H1 (cell line): ENCODE data around the gene HBEGF. TPM values are rescaled to one million over a fixed set of nuclear protein-coding genes. Genes with fewer than 3 reads are reported as not detected.

Experiments used
- CTCF ChIA-PET: fragments of 300-600 bp; sonication (Branson Sonifier 250); formaldehyde crosslinking; loops from one replicate; lab custom pipeline; 2021; ENCODE audit not compliant: partially characterized antibody; lab: Charles Lee
- POLR2A ChIA-PET: fragments of 300-600 bp; sonication (Branson Sonifier 250); formaldehyde crosslinking; loops from one replicate; lab custom pipeline; 2021; ENCODE audit warnings: inconsistent platforms; ENCODE audit not compliant: partially characterized antibody; lab: Charles Lee
- DNase-seq, 2 experiments: peaks; one replicate each; pipeline versions ENCODE4 v3.0.0 to v3.0.0-alpha.2; 2010 to 2022; ENCODE audit warnings: low spot score in 2 of 2, low read depth in 1 of 2, mixed read lengths in 1 of 2
- FAIRE-seq: peaks from 2 replicates; lab custom pipeline; 2011; peaks lifted over from hg19 to GRCh38; lab: Jason Lieb, UNC
- H2AFZ ChIP-seq: 2 replicates; pipeline ENCODE4 v1.8.1; 2012; ENCODE audit warnings: low read length, inconsistent platforms
- H2AK5ac ChIP-seq: 2 replicates; pipeline ENCODE4 v1.6.1; 2013; ENCODE audit warnings: low read depth, low read length
- H2BK120ac ChIP-seq: replicated peaks from 2 replicates; pipeline ENCODE3; 2013; ENCODE audit warnings: low read depth, low read length, inconsistent platforms
- H2BK12ac ChIP-seq: 2 replicates; pipeline ENCODE4 v1.6.1; 2013; ENCODE audit warnings: low read depth, low read length
- H2BK15ac ChIP-seq: 2 replicates; pipeline ENCODE4 v1.6.1; 2013; ENCODE audit warnings: low read length
- H2BK20ac ChIP-seq: 2 replicates; pipeline ENCODE4 v1.6.1; 2013; ENCODE audit warnings: low read length
- H2BK5ac ChIP-seq: 2 replicates; pipeline ENCODE4 v1.6.1; 2013; ENCODE audit warnings: low read depth, low read length
- H3K14ac ChIP-seq: 2 replicates; pipeline ENCODE4 v1.6.1; 2013; ENCODE audit warnings: inconsistent platforms; ENCODE audit not compliant: insufficient read length
- H3K18ac ChIP-seq: 2 replicates; pipeline ENCODE4 v1.6.1; 2013; ENCODE audit warnings: low read length; ENCODE audit errors: extremely low read depth
- H3K23ac ChIP-seq: 2 replicates; pipeline ENCODE4 v1.6.1; 2013; ENCODE audit warnings: inconsistent platforms; ENCODE audit not compliant: insufficient read length
- H3K23me2 ChIP-seq: 2 replicates; pipeline ENCODE4 v1.6.1; 2013; ENCODE audit warnings: low read depth, low read length
- H3K27ac ChIP-seq: 2 replicates; pipeline ENCODE4 v1.6.1; 2011; ENCODE audit warnings: low read depth, low read length, inconsistent platforms
- H3K27me3 ChIP-seq, 4 experiments: replicated peaks in 1 of 4; 1 replicate in 1 of 4; 2 replicates in 3 of 4; pipeline versions ENCODE4 v1.6.1 to v1.8.1; 2011 to 2013; ENCODE audit warnings: low read length in 3 of 4, mild to moderate bottlenecking in 3 of 4, inconsistent platforms in 2 of 4, mixed read lengths in 2 of 4, moderate library complexity in 1 of 4; ENCODE audit not compliant: control insufficient read depth in 3 of 4, insufficient read depth in 3 of 4; ENCODE audit errors: extremely low read depth in 1 of 4
- H3K36me3 ChIP-seq, 4 experiments: 2 replicates each; pipeline versions ENCODE4 v1.6.1 to v1.8.1; 2011 to 2013; ENCODE audit warnings: mild to moderate bottlenecking in 4 of 4, low read length in 3 of 4, moderate library complexity in 2 of 4, control low read depth in 1 of 4, inconsistent platforms in 1 of 4; ENCODE audit not compliant: insufficient read depth in 4 of 4, control insufficient read depth in 2 of 4
- H3K4ac ChIP-seq: replicated peaks from 2 replicates; pipeline ENCODE3; 2013; ENCODE audit warnings: low read length, low read depth, mixed read lengths, inconsistent platforms; ENCODE audit not compliant: insufficient read length
- H3K4me1 ChIP-seq, 4 experiments: replicated peaks in 1 of 4; 1 replicate in 1 of 4; 2 replicates in 3 of 4; pipeline versions ENCODE4 v1.6.1 to v1.8.1; 2011 to 2013; ENCODE audit warnings: low read length in 3 of 4, inconsistent platforms in 2 of 4, mixed read lengths in 1 of 4; ENCODE audit not compliant: insufficient read depth in 4 of 4, control insufficient read depth in 3 of 4
- H3K4me2 ChIP-seq, 2 experiments: 2 replicates each; pipeline versions ENCODE4 v1.6.1 to v1.8.1; 2011 to 2013; ENCODE audit warnings: low read depth in 2 of 2, low read length in 2 of 2, control low read depth in 1 of 2, inconsistent platforms in 1 of 2, mild to moderate bottlenecking in 1 of 2; ENCODE audit not compliant: insufficient read depth in 1 of 2
- H3K4me3 ChIP-seq, 4 experiments: fragments of 200-600, 300-600 bp in 1 of 4; sonication (generic), shearing (Covaris generic), sonication (Bioruptor Twin) in 1 of 4; 2 replicates each; pipeline versions ENCODE4 v1.5.1 to v1.8.1; 2011 to 2016; ENCODE audit warnings: low read length in 4 of 4, low read depth in 3 of 4, control low read depth in 2 of 4, inconsistent platforms in 2 of 4, mild to moderate bottlenecking in 2 of 4, mixed read lengths in 1 of 4, moderate library complexity in 1 of 4; ENCODE audit not compliant: insufficient read depth in 2 of 4; ENCODE audit errors: extremely low read depth in 1 of 4
- H3K56ac ChIP-seq: replicated peaks from 2 replicates; pipeline ENCODE3; 2013; ENCODE audit warnings: low read depth, mild to moderate bottlenecking, mixed read lengths, low read length, inconsistent platforms; ENCODE audit not compliant: insufficient read length
- H3K79me1 ChIP-seq: 2 replicates; pipeline ENCODE4 v1.6.1; 2013; ENCODE audit warnings: low read depth, low read length, control low read depth
- H3K79me2 ChIP-seq, 2 experiments: 2 replicates each; pipeline versions ENCODE4 v1.6.1 to v1.8.1; 2012 to 2013; ENCODE audit warnings: low read length in 2 of 2, mild to moderate bottlenecking in 2 of 2, inconsistent platforms in 1 of 2; ENCODE audit not compliant: insufficient read depth in 2 of 2, control insufficient read depth in 1 of 2
- H3K9ac ChIP-seq, 4 experiments: replicated peaks in 1 of 4; 1 replicate in 1 of 4; 2 replicates in 3 of 4; pipeline versions ENCODE4 v1.6.1 to v1.8.1; 2011 to 2013; ENCODE audit warnings: low read depth in 3 of 4, low read length in 3 of 4, control low read depth in 2 of 4, mild to moderate bottlenecking in 2 of 4, moderate library complexity in 2 of 4, inconsistent platforms in 1 of 4; ENCODE audit errors: extremely low read depth in 1 of 4
- H3K9me3 ChIP-seq, 2 experiments: 2 replicates each; pipeline versions ENCODE4 v1.6.1 to v1.8.1; 2012 to 2013; ENCODE audit warnings: mild to moderate bottlenecking in 2 of 2, moderate library complexity in 2 of 2, control low read depth in 1 of 2, inconsistent platforms in 1 of 2, low read depth in 1 of 2, low read length in 1 of 2, mixed read lengths in 1 of 2; ENCODE audit not compliant: insufficient read depth in 2 of 2
- H4K20me1 ChIP-seq, 2 experiments: replicated peaks in 1 of 2; 2 replicates each; pipeline versions ENCODE3 to v1.8.1; 2011 to 2013; ENCODE audit warnings: inconsistent platforms in 2 of 2, low read length in 2 of 2, mild to moderate bottlenecking in 1 of 2; ENCODE audit not compliant: insufficient read depth in 2 of 2, control insufficient read depth in 1 of 2
- H4K5ac ChIP-seq: 2 replicates; pipeline ENCODE4 v1.6.1; 2013; ENCODE audit warnings: low read length, low read depth, mixed read lengths, inconsistent platforms; ENCODE audit not compliant: insufficient read length
- H4K8ac ChIP-seq: 2 replicates; pipeline ENCODE4 v1.8.0; 2013; ENCODE audit warnings: mild to moderate bottlenecking, moderate library complexity, low read length, inconsistent platforms; ENCODE audit not compliant: insufficient read depth; ENCODE audit errors: extremely low read depth
- H4K91ac ChIP-seq: replicated peaks from 2 replicates; pipeline ENCODE3; 2013; ENCODE audit warnings: low read length, mixed read lengths, inconsistent platforms; ENCODE audit not compliant: insufficient read length
- BACH1 ChIP-seq: IDR thresholded peaks from 2 replicates; pipeline ENCODE4 v1.6.1; 2012; ENCODE audit warnings: low read length, improper control_type of control experiment
- CHD2 ChIP-seq: IDR thresholded peaks from 2 replicates; pipeline ENCODE4 v1.6.1; 2012; ENCODE audit warnings: low read length, improper control_type of control experiment
- GTF2F1 ChIP-seq: IDR thresholded peaks from 2 replicates; pipeline ENCODE4 v1.6.1; 2012; ENCODE audit warnings: low read depth, low read length, improper control_type of control experiment, borderline replicate concordance
- KDM5A ChIP-seq: fragments of 200-600 bp; IDR thresholded peaks from 2 replicates; pipeline ENCODE4 v1.7.1; 2012; ENCODE audit warnings: mild to moderate bottlenecking, low read length, inconsistent platforms, mixed read lengths
- NANOG ChIP-seq: IDR thresholded peaks from 2 replicates; pipeline ENCODE4 v1.6.1; 2011; ENCODE audit warnings: low read length, low read depth, mild to moderate bottlenecking, inconsistent platforms; ENCODE audit not compliant: insufficient read depth, poor library complexity, severe bottlenecking
- SP1 ChIP-seq: IDR thresholded peaks from 2 replicates; pipeline ENCODE4 v1.6.1; 2011; ENCODE audit warnings: low read depth, low read length
- TCF12 ChIP-seq: IDR thresholded peaks from 2 replicates; pipeline ENCODE4 v1.6.1; 2011; ENCODE audit warnings: low read depth, mild to moderate bottlenecking, low read length
- ZNF274 ChIP-seq: IDR thresholded peaks from 2 replicates; pipeline ENCODE4 v1.7.0; 2012; ENCODE audit warnings: low read length, borderline replicate concordance; ENCODE audit errors: extremely low read depth
- WGBS, 2 experiments: shearing (Covaris generic) in 1 of 2; methylation state at CpG; one replicate each; pipeline versions ENCODE4 v1.1.6 to v1.1.7; 2013 to 2015; ENCODE audit warnings: low lambda C conversion rate in 2 of 2, mixed read lengths in 2 of 2, inconsistent platforms in 1 of 2, low coverage in 1 of 2, missing lambda C conversion rate in 1 of 2; ENCODE audit not compliant: insufficient replicate concordance in 2 of 2, insufficient coverage in 1 of 2, insufficient read length in 1 of 2; ENCODE audit errors: extremely low coverage in 1 of 2, missing lambda C conversion rate in 1 of 2; 5-methylcytosine and 5-hydroxymethylcytosine counted together
- polyA plus RNA-seq, 7 experiments: library from polyadenylated mRNA; depleted of rRNA in 3 of 7; stranded (reverse) in 5 of 7; unstranded in 2 of 7; fragments of >200 nt in 5 of 7; fragments of 200-250 nt in 2 of 7; gene quantifications; 1 replicate in 5 of 7; 2 replicates in 1 of 7; 4 replicates in 1 of 7; pipeline versions ENCODE4 v1.2.1 to v1.2.3, GENCODE V29; 2011 to 2013; ENCODE audit warnings: missing spikeins in 2 of 7, mixed read lengths in 2 of 7
- total RNA-seq: library from RNA; stranded (reverse); fragmentation: NEBNext Ultra II Directional; extraction: Animal tissue kit (Norgen Biotek cat#: 25700); gene quantifications from 2 replicates; pipeline ENCODE4 v1.2.1, GENCODE V29; 2021

HBEGF gene
- total and polyA plus RNA-seq, 2 of the 8 experiments (the other 6 are each of a cell fraction or from before 2014, with no cell fraction given): 2.4 to 2.5 TPM

GRCh38 chr5:140391732-140392131 is 45.3 kb upstream of the HBEGF start:
- no peak overlapping the region for H3K4me2 ChIP-seq
- CTCF ChIA-PET: interaction anchor here (0.7 to 1.2 kb wide), 3 partner anchors 19 to 33 kb away, joined by 3 to 4 read pairs (median 4); no protein-coding TSS in a partner anchor
- POLR2A ChIA-PET: interaction anchor here (0.7 to 1.2 kb wide), 4 partner anchors 9 to 136 kb away, joined by 3 to 4 read pairs (median 3); no protein-coding TSS in a partner anchor
- H2AFZ ChIP-seq: no peak overlapping the region
- H3K23ac ChIP-seq: no peak overlapping the region
- no peaks in the 10 kb centered on the region for H4K20me1 ChIP-seq
- no peaks in the 10 kb centered on the region for H3K23me2 ChIP-seq
- no peaks in the 10 kb centered on the region for H3K27me3 ChIP-seq
- no peak overlapping the region for H3K56ac ChIP-seq
- no peaks in the 10 kb centered on the region for H3K36me3 ChIP-seq
- FAIRE-seq: no peak
- no peak overlapping the region for H2BK120ac ChIP-seq
- no peak overlapping the region for H2BK12ac ChIP-seq
- no peak overlapping the region for H2BK20ac ChIP-seq
- no peak for DNase-seq
- no peak overlapping the region for H3K9ac ChIP-seq
- H4K8ac ChIP-seq: no peak overlapping the region
- no peak overlapping the region for H4K5ac ChIP-seq
- H2BK5ac ChIP-seq: no peak overlapping the region
- no peak overlapping the region for H3K14ac ChIP-seq
- no peaks in the 10 kb centered on the region for H3K9me3 ChIP-seq
- no peak overlapping the region for H4K91ac ChIP-seq
- no peak overlapping the region for H3K4ac ChIP-seq
- TF ChIP-seq KDM5A (no peak), CHD2 (no peak), BACH1 (no peak), NANOG (no peak), SP1 (no peak), GTF2F1 (no peak), TCF12 (no peak), ZNF274 (no peak)
- WGBS, 2 experiments: 94% methylated on average over 1 of the region's 1 CpG; no CpG with 5 or more reads in 1 of the 2 experiments
- H3K79me1 ChIP-seq: no peaks in the 10 kb centered on the region
- H3K4me1 ChIP-seq: no peaks in the 10 kb centered on the region
- no peaks in the 10 kb centered on the region for H3K79me2 ChIP-seq
- H3K18ac ChIP-seq: no peak overlapping the region
- H2BK15ac ChIP-seq: no peak overlapping the region
- H2AK5ac ChIP-seq: no peak overlapping the region
- H3K4me3 ChIP-seq: no peak overlapping the region
- H3K27ac ChIP-seq: no peak overlapping the region
